Hepatic stellate cell (primary cell): ENCODE results near the gene GLS.

Experiments
- DNase-seq: peaks from one replicate; pipeline ENCODE4 v3.0.0; 2011; ENCODE audit warnings: low spot score

Gene GLS

DNA sequence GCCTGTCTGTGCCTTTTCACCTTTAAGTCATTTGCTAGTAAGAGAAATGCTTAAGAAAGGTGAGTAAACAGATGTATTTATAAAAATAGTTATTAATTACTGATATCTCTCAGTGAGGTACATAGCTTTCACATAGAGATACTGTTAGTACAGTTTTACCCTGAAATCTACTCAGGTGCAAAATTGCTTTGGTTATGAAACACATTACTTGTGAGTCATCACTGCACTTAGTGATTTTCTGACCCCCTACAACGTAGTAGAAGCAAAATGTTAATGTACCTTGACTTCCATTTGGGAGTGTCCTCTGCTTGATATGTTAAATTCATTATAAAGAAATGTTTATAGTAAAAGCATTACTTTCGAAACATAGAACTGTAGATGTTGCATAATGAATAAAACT is 6.5 kb downstream of the GLS start:
- no peak for DNase-seq

DNA sequence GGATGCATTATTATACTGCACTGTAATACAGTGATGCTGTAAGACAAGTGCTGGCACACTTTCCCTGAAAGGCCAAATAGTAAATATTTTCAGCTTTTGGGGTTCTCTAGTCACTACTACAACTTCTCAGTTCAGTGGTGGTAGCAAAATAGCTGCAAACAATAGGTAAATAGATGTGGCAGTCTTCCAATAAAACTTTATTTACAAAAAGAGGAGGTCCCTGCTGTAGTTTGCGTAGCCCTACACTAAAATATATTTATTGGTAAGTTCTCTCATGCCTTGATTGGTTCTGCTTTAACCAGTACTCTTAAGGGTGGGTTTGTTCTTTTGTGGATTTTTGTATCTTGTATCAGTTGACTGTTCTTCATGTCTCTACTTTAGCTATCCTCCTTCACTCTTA is 7.8 kb downstream of the GLS start:
- DNase-seq = no peak

DNA sequence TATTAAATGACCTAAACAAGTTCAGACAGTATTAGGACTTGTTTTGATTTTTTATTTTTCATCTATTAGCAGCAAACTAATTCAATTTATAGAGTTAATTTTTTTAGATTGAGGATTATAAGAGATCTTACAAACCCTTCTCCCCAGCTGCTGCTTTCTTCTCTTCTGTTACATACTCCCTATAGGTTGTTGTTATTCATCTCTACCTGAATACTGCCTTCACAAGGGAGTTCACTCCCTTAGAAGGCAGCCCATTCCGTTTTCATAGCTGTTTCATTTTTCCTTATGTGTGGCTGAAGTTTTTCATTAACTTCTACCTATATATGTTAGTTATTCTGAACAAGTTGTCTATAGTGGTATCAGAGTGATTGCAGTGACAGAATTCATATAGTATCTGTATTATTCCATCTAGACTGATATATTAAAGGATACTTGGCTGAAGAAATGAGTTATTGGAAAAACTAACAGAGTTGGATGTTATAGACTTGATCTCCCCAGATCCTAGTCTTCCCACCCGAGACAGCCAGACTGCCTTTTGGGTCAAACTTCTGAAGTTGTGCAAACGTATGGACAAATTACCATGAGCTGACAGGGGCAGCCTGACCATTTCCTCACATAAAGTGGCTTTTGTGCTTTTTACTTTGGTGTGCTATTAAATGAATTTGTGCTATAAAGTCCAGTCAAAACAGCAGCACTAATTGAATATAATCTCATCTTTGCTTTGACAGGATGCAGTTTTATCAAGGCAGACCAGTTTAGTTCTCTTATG is 8.7 kb downstream of the GLS start:
- DNase-seq = no peak

DNA sequence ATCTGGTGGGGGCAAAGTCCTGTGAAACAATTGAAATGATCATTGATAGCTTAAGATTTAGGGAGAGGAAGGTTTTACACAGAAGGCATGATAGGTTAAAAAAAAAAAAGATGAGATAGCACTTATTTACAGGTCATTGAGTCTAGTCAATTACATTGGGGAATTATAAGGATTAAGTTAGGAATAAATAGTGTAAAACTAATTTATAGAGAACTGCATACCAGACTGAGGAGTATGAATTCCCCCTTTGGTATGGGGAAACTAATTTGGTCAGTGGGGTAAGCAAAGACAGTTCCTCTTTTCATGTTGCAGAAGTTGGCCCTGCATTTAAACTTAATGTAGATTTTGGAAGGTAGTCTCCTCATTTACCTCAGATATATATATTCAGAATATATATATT is 10.8 kb downstream of the GLS start:
- no peak for DNase-seq

DNA sequence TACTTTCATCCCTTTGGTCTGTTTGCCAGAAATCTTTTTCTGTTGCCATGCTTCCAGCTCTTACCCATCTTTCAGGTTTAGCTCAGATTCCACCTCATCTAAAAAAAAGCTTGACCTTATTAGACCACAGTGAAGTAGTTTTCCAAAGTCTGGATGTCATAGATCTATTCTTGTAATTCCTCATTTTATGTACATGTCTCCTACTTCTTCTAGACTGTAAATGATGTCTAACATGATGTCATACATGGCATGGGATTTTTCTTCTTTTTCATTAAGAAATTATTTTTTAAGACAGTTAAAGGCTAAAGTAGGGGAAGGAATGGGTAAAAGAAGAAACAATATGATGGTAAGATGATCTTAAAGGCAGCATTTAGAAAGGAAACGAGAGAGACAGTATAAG is 11.3 kb downstream of the GLS start:
- no peak for DNase-seq

DNA sequence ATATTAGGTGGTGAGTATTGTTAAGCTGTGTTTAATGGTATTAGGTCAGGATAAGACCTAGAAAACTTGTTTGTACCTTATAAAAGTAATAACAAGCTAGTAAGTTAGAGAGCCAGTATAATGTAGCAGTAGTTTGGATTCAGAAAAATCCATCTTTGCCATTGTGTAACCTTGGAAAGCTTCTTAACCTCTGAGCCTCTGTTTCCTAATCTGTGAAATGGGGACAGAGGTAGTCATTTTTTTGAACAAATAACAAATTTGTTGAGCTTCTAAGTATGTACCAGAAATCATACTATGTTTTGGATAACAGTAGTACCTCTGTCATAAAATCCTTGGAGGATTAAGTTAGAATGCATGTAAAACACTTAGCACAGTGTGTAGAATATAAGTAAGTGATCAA is 12.5 kb downstream of the GLS start:
- DNase-seq = no peak

DNA sequence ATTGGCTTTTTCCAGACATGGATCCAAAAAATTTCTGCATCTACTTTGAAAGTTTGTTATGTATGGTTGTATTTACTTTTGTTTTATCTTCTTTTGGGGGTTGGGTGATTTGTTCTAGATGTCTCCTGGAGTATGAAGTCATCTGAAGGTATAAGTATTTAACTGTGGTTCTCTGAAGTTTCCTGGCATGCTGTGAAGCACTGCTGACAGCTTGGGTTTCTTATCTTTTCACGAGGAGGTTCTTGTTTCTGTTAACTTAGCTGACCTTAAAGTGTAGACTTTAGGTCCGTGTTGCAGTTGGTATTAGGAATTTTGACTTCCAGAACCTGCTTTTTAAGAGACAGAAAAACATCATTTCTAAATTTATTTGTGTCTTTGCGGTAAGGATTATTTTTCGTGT is 15.9 kb downstream of the GLS start:
- DNase-seq = no peak

DNA sequence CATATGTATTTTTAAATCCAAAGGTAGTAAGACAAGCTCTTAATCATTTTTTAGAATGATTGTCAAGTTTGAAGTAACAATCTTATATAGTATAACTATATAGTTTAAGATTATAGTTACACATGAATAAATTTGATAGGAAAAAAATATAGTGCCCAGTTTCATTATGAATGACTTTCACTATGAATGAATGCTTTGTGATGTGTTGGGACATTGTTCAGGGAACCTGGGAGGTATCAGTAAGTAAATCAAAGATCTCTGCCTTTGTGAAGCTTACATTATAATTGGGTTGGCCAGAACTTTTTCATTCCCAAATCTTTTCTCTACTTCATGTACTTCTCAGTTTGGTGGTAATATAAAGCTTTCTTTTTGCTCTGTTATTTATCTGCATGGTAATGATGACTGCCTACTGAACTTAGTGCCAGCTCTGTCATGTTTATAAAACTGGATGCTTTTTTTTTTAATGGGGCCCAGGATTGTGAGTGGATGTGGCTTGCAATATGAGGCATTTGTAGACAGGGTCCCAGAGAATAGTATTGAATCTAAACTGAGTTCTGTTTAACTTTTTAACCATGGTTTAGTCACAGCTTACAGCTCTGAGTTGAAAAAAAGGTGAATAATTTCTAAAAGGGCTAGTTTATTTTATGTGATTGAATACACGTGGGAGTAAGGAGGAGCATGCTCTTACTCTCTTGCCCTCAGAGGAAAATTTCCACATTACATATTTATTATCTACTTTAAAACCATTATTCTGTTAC is 23.3 kb downstream of the GLS start:
- no peak for DNase-seq

DNA sequence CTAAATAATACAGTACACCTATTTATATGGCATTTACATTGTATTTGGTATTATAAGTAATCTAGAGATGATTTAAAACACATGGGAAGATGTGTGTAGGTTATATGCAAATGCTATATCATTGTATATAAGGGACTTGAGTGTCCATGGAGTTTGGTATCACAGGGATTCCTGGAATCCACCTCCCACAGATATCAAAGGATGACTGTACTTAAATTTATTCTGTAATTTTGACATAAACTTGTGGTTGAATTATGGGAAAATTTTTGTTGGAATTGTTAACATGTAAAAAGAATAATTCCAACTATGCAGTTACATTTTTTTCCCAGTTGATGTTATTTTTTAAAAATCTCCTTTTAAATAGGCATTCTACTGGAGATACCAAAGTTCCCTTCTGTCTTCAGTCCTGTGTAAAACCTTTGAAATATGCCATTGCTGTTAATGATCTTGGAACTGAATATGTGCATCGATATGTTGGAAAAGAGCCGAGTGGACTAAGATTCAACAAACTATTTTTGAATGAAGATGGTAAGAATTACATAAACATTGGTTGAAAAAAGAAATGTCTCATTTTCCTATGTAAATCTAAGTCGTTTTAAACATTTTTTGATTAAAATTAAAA is 24.1 kb downstream of the GLS start:
- peak; percentile 8 for DNase-seq

DNA sequence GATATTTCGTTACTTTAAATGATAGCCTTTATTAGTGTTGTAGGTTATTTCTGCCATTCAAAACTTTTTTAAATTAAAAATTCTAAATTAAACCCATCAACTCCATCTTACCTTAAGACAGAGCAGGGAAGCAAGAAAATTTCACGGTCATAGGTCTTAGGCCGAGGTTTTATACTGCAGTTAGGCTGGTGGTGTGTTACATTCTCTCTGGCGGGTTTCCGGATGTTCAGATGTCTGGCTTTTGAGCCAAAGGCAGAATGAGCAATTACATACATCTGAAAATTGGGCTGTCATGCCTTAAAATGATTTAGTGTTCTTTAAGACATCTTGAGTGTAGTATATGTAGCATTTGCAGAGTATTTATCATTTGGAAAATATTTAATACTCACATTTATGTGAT is 27.9 kb downstream of the GLS start:
- DNase-seq = no peak

DNA sequence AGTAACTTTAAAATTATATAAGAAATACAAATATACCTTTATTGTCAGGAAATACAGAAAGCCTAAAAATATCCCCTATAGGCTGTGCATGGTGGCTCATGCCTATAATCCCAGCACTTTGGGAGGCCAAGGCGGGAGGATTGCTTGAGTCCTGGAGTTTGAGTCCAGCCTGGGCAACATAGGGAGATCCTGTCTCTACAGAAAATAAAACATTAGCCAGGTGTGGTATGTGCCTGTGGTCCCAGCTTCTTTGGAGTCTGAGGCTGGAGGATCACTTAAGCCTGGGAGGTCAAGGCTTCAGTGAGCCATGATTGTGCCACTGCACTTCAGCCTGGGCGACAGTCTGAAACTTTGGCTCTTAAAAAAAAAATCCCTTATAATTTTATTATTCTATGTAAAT is 29.1 kb downstream of the GLS start:
- DNase-seq = no peak

DNA sequence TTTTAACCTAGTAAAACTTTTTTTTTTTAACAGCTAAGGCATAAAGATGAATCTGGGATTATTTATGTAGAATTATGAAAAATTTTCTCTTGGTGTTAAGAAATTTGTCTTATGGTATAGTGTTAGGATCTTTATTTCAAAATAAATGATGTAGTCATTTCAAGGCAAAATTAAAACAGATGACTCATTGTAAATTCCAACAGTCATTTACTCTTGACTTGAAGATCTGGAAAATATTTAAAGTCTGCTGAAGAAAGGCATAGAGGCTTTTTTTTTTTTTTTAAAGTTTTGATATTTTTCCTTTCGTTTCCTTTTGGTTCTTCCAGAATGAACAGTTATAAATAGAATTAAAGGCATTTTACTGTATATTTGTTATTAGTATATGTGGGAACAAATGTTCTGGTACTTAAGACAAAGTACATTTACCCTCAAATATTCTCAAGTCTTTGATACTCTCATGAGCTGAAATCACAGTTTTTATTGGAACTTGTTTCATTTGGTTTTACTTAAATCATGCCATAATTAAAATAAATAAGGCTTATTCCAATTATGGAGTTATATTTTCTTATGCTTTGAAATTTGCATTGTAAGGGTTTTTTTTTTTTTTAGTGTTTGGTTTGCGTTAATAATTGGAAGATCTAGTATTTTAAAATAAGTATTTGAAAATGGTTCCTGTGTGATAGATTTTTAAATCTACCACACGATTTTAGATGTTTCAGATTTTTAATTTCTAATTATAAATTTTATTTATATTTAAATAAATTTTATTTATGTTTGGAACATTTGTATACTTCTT is 29.9 kb downstream of the GLS start:
- no peak for DNase-seq

DNA sequence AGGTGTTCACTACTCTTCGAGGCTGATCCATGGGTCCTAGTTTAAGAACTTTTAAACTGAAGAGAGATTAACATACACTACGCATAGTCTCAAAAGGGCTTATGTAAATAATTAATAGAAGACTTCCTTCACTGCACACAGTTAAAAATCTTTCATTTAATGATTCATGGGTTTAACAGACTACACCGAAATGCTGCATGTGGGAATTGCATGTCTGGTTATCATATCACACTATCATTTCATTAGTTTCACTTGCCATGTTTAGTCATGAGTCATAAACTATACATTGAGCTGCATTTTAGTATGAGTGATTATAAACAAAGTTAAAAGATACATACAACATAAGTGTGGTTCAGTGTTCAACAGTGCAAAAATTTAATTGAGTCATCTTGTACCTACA is 31.2 kb downstream of the GLS start:
- no peak for DNase-seq

DNA sequence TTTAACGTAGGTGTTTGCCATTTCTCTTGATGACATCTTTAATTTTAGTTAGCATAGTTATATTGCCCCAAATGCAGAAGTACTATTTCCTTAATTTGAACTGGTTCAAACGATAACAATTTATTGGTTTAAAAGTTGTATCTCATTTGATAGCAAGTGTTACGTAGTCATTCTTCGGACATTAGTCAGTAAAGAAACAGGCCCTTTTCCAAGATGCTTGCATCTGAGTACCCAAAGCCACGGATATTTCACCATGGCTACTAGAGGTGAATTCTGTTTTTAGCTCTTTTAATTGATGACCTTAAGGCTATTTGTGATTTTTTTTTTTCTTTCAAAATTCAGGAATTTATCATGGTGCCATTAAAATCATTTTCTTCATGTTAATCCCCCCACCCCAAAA is 32.1 kb downstream of the GLS start:
- no peak for DNase-seq

DNA sequence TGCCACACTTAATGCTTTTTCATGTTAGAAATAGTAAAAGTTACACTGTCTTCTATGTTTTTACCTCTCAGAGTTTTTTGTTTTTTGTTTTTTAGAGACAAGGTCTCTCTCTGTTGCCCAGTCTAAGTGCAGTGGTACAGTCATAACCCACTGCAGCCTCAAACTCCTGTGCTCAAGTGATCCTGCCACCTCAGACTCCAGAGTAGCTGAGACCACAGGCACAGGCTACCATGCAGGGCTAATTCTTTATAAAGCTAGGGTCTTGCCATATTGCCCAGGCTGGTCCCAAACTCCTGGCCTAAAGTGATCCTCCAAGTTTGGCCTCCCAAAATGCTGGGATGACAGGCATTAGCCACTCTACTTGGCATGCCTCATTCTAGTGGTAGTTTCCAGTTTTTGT is 33.1 kb downstream of the GLS start:
- no peak for DNase-seq

DNA sequence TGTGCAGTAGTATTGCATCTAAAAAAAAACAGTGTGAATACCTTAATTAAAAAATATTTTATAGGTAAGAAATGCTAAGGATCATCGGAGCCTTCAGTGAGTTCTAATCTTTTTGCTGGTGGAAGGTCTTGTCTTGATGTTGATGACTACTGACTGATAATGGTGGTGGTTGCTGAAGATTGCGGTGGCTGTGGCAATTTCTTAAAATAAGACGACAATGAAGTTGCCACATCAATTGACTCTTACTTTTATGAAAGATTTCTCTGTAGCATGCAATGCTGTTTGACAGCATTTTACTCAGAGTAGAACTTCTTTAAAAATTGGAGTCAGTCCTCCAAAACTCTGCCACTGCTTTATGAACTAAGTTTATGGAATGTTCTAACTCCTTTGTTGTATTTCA is 36.2 kb downstream of the GLS start:
- DNase-seq = no peak

DNA sequence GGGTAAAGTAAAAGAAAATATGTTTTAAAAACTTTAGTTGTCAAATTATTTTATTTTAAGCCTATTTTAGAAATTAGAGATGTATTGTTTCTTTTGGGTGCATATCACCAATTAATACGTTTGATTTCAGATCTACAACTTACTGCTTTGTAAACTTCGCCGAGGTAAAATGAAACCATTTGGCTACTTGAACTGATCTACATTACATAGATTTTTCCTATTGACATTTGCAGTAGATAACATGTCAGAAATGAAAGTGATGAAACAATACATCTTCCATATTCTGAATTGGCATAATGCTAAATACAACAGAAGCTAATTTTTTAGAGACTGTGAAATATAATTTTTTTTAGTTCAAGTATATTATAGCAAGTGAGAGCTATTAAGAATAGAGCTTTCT is 39.5 kb downstream of the GLS start:
- DNase-seq = no peak

DNA sequence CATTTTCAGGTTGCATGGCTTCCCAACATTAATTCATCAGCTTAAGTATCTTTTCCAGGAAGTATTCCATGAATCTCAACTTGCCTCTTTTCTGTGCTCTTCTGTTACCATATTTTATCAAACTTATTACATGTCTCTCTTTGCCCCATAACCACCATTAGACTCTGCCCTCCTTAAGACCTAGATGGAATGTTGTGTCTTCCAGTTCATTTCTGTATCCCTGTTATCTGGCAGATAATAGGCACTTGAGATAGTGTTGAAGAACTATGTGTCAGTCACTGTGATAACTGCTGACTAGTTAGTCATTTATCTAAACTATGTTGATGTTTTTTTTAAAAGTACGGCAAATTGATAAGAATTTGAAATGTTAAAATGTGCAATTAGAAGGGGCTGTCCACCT is 41.8 kb downstream of the GLS start:
- no peak for DNase-seq

DNA sequence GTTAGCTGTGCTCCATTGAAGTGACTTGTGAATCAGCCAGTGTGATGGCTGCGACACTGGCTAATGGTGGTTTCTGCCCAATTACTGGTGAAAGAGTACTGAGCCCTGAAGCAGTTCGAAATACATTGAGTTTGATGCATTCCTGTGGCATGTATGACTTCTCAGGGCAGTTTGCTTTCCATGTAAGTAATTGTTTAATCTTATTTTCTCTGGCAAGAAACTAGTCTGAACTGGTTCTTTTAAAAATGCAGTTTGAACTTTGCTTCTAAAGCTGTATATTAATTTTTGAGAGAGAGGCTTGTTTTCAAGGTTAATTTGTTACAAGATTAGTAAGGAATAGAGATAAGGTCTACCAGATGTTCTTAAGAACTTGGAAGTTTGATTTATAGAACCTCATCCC is 46.7 kb downstream of the GLS start:
- peak; percentile 9 for DNase-seq

DNA sequence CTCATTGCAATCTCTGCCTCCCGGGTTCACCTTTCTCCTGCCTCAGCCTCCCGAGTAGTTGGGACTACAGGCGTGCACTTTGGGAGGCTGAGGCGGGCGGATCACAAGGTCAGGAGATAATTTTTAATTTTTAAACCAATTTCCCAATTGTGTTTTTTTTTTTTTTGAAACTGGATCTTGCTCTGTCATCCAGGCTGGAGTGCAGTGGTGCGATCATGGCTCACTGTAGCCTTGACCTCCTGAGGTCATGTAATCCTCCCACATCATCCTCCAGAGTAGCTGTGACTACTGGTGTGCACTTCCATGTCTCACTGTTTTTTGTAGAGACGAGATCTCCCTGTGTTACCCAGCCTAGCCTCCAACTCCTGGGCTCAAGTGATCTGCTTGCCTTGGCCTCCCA is 49.3 kb downstream of the GLS start:
- no peak for DNase-seq

DNA sequence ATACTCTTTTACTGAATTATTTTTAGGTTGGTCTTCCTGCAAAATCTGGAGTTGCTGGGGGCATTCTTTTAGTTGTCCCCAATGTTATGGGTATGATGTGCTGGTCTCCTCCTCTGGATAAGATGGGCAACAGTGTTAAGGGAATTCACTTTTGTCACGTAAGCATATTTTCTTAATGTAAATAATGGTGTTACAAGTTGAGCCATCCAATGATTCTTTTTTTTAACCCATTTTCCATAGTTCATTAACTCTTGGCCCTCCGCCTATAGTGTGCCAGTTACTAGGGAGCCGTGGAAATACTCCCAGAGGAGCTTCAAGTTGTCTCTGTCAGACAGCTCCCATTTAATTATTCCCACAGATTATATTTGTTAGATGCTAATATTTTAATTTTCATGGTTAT is 49.8 kb downstream of the GLS start:
- DNase-seq = no peak

DNA sequence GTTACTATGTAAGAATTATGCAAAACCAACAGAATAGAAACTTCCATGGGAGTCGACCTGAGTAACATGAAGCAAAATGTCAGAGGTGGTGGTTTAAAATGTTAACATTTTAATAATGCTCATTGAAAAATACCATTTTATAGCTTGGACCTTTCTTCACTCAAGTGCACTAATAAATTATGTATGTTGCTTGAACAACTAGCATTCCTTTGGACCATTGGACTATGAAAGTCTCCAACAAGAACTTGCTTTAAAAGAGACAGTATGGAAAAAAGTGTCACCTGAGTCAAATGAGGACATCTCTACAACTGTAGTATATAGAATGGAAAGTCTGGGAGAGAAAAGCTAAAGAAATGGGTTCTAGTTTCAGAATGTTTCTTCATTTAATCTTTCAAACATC is 51.9 kb downstream of the GLS start:
- DNase-seq = no peak

DNA sequence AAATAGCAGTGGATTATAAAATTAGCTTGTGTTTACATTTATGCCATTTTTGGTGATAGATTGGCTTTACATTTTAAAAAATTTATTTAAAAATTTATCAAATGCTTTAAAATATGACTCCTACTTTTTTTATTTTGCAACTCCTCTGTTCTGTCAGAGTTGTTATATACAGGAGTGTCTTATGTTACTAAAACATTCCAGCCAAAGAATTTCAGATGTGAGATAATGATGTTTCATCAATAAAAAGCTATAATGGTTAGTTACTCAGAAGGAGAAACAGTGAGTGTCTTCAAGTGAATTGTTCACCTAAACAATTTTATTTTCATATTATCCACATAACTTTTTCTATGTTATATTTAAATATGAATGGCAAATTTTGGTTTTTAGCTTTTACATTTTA is 52.7 kb downstream of the GLS start:
- DNase-seq = no peak
